H1 (cell line): ENCODE measurements around the gene PARD3. TPM values are rescaled to one million over a fixed set of nuclear protein-coding genes. Genes with fewer than 3 reads are reported as not detected.

Source experiments
- EZH2 ChIP-seq: fragments of 200-600 bp; sonication (generic); IDR thresholded peaks from 2 replicates; pipeline ENCODE4 v1.7.1; 2012; ENCODE audit warnings: low read depth, mild to moderate bottlenecking, moderate library complexity, low read length, inconsistent platforms; ENCODE audit not compliant: severe bottlenecking
- KDM1A ChIP-seq: fragments of 200-600, 300-600 bp; sonication (generic); IDR thresholded peaks from 2 replicates; pipeline ENCODE4 v1.7.1; 2016; ENCODE audit warnings: mild to moderate bottlenecking, low read length, borderline replicate concordance
- RBBP5 ChIP-seq: IDR thresholded peaks from 2 replicates; pipeline ENCODE4 v1.7.1; 2012; ENCODE audit warnings: low read depth, mild to moderate bottlenecking, inconsistent platforms, low read length, moderate library complexity, borderline replicate concordance
- SP2 ChIP-seq: IDR thresholded peaks from 2 replicates; pipeline ENCODE4 v1.6.1; 2012; ENCODE audit warnings: mild to moderate bottlenecking, low read length, inconsistent platforms
- SP4 ChIP-seq: IDR thresholded peaks from 2 replicates; pipeline ENCODE4 v1.6.1; 2012; ENCODE audit warnings: low read length, inconsistent platforms
- YY1 ChIP-seq: IDR thresholded peaks from 2 replicates; pipeline ENCODE4 v1.6.1; 2011; ENCODE audit warnings: low read depth, mild to moderate bottlenecking, low read length
- polyA plus RNA-seq, 7 experiments: library from polyadenylated mRNA; depleted of rRNA in 3 of 7; stranded (reverse) in 5 of 7; unstranded in 2 of 7; fragments of >200 nt in 5 of 7; fragments of 200-250 nt in 2 of 7; gene quantifications; 1 replicate in 5 of 7; 2 replicates in 1 of 7; 4 replicates in 1 of 7; pipeline versions ENCODE4 v1.2.1 to v1.2.3, GENCODE V29; 2011 to 2013; ENCODE audit warnings: missing spikeins in 2 of 7, mixed read lengths in 2 of 7
- total RNA-seq: library from RNA; stranded (reverse); fragmentation: NEBNext Ultra II Directional; extraction: Animal tissue kit (Norgen Biotek cat#: 25700); gene quantifications from 2 replicates; pipeline ENCODE4 v1.2.1, GENCODE V29; 2021

PARD3 gene
- total and polyA plus RNA-seq, 2 of the 8 experiments (the other 6 are each of a cell fraction or from before 2014, with no cell fraction given) = 19.7 to 49.1 TPM

- no peak for TF ChIP-seq EZH2
- no peak for TF ChIP-seq SP4
- TF ChIP-seq YY1 = no peak
- no peak for TF ChIP-seq RBBP5
- TF ChIP-seq SP2 = no peak
- TF ChIP-seq KDM1A = no peak
These were observed 380.9 kb downstream of the PARD3 start (continued) for GRCh38 chr10:34434119-34434594.
